HG03521 (cell line): ENCODE data around the gene HIVEP2.

Experiments
- ATAC-seq: cut with Tn5 transposase; IDR thresholded peaks from one replicate; pipeline ENCODE4 v1.9.1; 2021; ENCODE audit warnings: mild to moderate bottlenecking, moderate library complexity; ENCODE audit not compliant: unreplicated experiment

The HIVEP2 gene

DNA sequence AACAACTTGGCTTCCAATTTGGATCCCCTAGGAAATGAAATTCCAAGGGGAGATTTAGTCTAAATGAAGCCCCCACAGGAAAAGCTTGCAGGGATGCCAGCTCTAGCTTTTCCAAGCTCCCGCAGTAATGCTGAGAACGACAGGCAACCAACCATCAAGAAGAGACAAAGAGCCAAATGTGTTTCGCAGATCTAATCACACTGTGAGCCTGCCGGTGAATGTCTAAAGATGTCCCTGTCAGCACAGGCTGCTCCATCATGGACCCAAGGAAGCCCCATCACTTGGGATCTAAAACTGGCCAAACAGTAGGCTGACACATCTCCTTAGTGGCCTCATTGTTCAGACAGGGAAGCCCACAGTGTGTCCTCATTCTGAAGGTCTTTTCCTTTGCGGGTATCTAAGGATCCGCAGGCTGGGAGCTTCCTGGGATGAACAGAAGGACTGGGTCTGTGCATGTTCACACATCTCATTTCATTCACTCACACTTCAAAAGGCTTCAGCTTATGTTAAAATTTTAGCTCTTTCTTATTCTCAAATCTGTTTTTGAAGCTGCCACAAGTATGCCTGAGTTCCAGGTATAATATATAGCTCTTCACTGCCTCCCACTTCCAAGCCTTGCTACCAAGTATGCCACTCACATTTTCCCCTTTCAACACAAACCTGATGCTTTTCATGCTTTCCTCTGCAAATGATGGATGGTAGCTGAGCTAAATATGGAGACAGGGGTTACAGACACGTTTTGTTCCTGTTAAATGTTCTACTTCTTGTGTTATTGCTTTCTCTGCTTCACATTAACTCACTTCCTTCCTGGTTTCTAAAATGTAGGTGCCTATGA is 229.8 kb downstream of the HIVEP2 start:
- ATAC-seq, result no peak

DNA sequence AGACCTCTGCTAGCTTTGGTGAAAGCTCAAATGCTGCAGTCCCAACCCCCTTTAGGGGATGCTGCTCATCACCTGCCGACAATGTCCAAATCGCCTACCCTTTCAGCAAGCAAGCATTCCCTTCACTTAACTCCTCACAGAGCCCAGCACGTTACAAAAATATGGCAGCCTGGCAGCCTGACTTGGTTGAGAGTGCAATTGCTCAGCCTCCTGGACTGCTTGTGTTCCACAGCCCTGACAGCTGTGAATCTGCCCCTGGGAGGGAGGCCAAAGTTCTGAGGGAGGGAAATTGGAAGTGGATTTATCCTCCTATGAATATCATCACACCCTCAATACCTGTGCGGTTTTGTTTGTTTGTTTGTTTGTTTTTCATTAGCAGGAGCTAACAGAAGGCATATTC is 231.0 kb downstream of the HIVEP2 start:
- no peak for ATAC-seq

DNA sequence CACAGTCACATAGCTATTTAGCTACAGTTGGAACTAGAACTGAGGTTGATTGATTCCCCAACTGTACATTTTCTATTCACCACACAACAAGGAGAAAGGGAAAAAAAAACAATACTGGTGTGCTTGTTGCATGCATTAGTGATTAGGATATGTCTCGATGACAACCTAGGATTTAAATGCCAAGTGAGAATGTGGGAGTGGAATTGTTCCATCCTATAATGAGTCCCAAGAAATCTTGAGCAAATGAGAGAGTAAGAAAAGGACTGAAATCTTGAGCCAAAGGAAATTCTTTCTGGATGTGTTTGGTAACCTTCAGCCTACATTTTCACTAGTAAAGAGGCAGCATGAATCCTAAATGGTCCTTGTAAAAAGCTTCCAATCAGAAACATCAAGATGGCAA is 232.7 kb downstream of the HIVEP2 start:
- ATAC-seq, result no peak

DNA sequence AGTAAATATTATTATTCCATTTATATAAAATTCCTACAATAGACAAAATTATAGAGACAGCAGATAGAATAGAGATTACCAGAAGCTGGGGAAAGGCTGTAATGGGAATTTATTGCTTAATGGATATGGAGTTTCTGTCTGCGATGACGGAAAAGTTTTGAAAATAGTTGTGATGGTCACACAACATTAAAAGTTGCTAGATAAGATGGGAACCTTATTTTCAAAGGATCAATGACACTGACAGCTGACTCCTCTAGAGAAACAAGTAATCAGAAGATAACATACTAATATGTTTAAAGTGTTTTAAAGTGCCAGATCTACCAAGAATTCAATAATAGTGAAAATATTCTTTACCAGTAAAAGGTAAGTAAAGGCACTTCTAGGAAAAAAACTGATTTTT is 236.3 kb downstream of the HIVEP2 start:
- ATAC-seq, result no peak

DNA sequence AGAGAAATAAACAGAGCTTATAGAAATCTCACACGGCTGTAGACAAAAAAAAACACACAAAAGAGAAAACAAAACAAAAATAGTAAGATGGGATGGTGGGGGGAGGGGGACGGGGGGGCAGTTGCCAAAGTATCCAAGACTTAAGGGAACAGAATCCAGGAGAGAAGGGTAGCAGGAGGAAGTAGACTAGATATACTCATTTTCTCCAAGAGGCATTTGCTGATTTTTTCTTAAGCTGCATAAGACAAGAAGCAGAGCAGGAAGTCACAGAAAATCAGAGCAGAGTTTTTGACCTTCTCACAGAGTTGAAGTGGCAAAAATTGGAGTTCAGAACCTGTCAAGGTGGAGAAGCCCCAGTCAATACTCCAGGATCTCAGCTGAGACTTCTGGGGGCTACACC is 237.7 kb downstream of the HIVEP2 start:
- no peak for ATAC-seq

DNA sequence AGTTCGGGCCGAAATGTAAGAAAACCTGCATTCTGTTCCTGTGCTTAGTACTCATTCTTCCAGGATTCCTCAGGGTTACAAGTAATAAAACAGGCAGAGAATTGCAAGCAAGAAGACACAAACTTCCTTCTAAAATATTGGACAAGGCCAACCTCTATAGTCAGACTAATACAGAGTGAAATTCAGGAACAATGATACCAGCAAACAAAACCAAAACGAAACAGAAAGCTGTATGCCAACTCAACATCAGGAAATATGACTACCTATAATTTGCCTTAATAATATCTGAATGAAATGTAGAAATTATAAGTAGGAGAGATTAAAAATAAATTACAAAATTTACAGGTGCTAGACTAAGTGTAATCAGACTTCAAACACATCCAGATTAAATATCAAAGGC is 238.8 kb downstream of the HIVEP2 start:
- no peak for ATAC-seq

DNA sequence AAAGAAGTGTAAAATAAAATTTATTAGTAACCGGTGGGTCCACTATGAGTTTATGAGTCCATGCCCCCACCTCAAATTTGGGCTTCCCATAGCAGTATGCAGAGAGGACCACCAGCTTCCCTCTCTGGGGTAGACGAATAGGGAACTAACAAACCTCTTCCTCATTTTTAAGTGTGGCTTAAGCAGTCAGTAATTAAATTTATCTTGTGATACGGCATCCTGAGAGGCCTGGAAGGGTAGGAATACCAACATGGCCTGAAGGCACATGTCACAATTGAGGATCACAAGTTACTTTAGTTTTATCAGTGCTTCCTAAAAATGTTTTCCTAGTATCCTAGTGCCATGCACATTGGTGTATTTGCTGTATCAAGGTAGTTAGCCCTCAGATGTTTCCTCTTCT is 239.9 kb downstream of the HIVEP2 start:
- no peak for ATAC-seq

DNA sequence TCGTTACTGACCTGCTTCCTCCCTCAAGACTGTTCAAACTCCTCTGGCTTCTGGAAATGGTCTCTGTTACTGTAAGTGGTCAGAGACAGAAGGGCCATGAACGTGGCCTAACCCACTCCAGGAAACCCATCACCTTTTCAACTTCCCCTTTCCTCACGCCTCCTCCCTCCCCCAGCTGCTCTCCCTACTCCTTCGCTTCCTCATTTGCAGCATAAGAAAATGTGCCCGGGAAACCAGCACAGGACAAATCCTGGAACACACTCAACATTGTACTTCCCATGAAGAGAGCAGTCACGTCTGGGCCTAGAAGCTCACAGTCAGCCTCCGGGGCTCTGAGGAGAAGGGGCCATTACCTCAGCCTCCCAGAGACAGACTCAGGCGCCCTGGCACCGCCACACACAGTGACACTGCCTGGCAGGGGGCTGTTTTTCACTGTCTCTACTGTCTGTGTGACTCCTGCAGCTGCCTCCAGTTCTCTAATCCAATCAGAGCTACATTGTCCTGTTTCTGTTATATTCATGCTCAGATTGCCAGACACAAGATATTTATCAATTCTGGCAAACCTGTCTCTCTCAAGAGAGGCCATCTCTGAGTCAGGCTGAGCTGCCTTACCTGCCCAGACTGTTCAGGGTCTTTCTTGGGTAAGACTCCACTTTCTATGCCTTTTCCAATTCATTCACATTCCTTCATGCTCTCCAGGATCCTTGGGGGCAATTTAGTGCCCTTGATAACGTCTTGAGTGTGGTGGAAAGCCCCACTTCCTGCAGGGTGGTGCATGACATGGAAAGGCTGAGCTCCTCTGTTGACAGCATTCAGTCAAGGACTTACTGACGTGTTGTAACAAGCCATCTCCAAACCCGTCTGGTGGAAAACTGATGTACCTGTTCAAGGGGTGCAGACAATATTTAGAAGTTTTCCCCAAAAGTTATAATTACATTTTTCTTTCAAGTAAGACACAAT is 242.2 kb downstream of the HIVEP2 start:
- no peak for ATAC-seq
